GM12878 (cell line): ENCODE data around the gene IL1B. TPM values are rescaled to one million over a fixed set of nuclear protein-coding genes. Genes with fewer than 3 reads are reported as not detected.

Experiments
- ATF7 ChIP-seq: fragments of 450-650 bp; IDR thresholded peaks from 2 replicates; pipeline ENCODE4 v1.6.1; 2016; ENCODE audit warnings: low read depth, mild to moderate bottlenecking
- DPF2 ChIP-seq: fragments of 450-650 bp; IDR thresholded peaks from 2 replicates; pipeline ENCODE4 v1.6.1; 2017; ENCODE audit warnings: mild to moderate bottlenecking
- ETV6 ChIP-seq, 2 experiments: fragments of 450-650 bp in 1 of 2; IDR thresholded peaks in 1 of 2; conservative IDR thresholded peaks in 1 of 2; 2 replicates each; pipeline ENCODE4 v1.6.1; 2014; ENCODE audit warnings: antibody characterized with exemption in 1 of 2, borderline replicate concordance in 1 of 2, low read depth in 1 of 2, mild to moderate bottlenecking in 1 of 2, moderate library complexity in 1 of 2
- EZH2 ChIP-seq: IDR thresholded peaks from 2 replicates; pipeline ENCODE4 v1.6.1; 2012; ENCODE audit warnings: low read depth, mild to moderate bottlenecking, control low read depth, inconsistent platforms, low read length, borderline replicate concordance; ENCODE audit not compliant: control insufficient read depth
- FOS ChIP-seq: IDR thresholded peaks from 3 replicates; pipeline ENCODE4 v1.6.1; 2011; ENCODE audit warnings: borderline replicate concordance; ENCODE audit not compliant: insufficient read length; ENCODE audit errors: extremely low read depth
- FOXK2 ChIP-seq: fragments of 450-650 bp; IDR thresholded peaks from 2 replicates; pipeline ENCODE4 v1.6.1; 2017; ENCODE audit warnings: mild to moderate bottlenecking, moderate library complexity
- HDGF ChIP-seq: fragments of 450-650 bp; IDR thresholded peaks from 2 replicates; pipeline ENCODE4 v1.6.1; 2016; ENCODE audit warnings: antibody characterized with exemption
- IRF4 ChIP-seq: IDR thresholded peaks from 2 replicates; pipeline ENCODE4 v1.6.1; 2011; ENCODE audit warnings: low read depth, low read length
- NFIC ChIP-seq: IDR thresholded peaks from 2 replicates; pipeline ENCODE4 v1.6.1; 2012; ENCODE audit warnings: low read depth, mild to moderate bottlenecking, inconsistent platforms, low read length, moderate library complexity
- NFXL1 ChIP-seq: fragments of 450-650 bp; IDR thresholded peaks from 2 replicates; pipeline ENCODE4 v1.6.1; 2017; ENCODE audit warnings: antibody characterized with exemption, mild to moderate bottlenecking, borderline replicate concordance
- NR2F1 ChIP-seq: fragments of 450-650 bp; conservative IDR thresholded peaks from 2 replicates; pipeline ENCODE4 v1.6.1; 2017; ENCODE audit warnings: mild to moderate bottlenecking
- PAX8 ChIP-seq: fragments of 450-650 bp; IDR thresholded peaks from 2 replicates; pipeline ENCODE4 v1.6.1; 2017; ENCODE audit warnings: mild to moderate bottlenecking, moderate library complexity
- PKNOX1 ChIP-seq: fragments of 450-650 bp; IDR thresholded peaks from 2 replicates; pipeline ENCODE4 v1.6.1; 2016; ENCODE audit warnings: mild to moderate bottlenecking
- PML ChIP-seq: IDR thresholded peaks from 2 replicates; pipeline ENCODE4 v1.6.1; 2012; ENCODE audit warnings: low read length, inconsistent platforms
- RCOR1 ChIP-seq: conservative IDR thresholded peaks from 2 replicates; pipeline ENCODE4 v1.6.1; 2012; ENCODE audit warnings: low read depth, low read length, improper control_type of control experiment
- SP1 ChIP-seq: IDR thresholded peaks from one replicate; pipeline ENCODE4 v1.6.1; 2011; ENCODE audit warnings: low read depth, low read length
- SPI1 ChIP-seq: IDR thresholded peaks from 2 replicates; pipeline ENCODE4 v1.6.1; 2011; ENCODE audit warnings: low read depth, mild to moderate bottlenecking, low read length, moderate library complexity, borderline replicate concordance; ENCODE audit not compliant: insufficient read depth
- SRF ChIP-seq, 2 experiments: IDR thresholded peaks; 2 replicates each; pipeline ENCODE4 v1.6.1; 2011; ENCODE audit warnings: low read depth in 2 of 2, low read length in 2 of 2, mild to moderate bottlenecking in 1 of 2, moderate library complexity in 1 of 2
- TAF1 ChIP-seq: IDR thresholded peaks from 2 replicates; pipeline ENCODE4 v1.6.1; 2011; ENCODE audit warnings: mild to moderate bottlenecking, low read depth, low read length, borderline replicate concordance
- TCF7 ChIP-seq: IDR thresholded peaks from 2 replicates; pipeline ENCODE4 v1.6.1; 2014; ENCODE audit warnings: antibody characterized with exemption, borderline replicate concordance
- YY1 ChIP-seq: IDR thresholded peaks from 2 replicates; pipeline ENCODE4 v1.6.1; 2011; ENCODE audit warnings: low read depth, mild to moderate bottlenecking, low read length
- ZNF384 ChIP-seq: IDR thresholded peaks from 2 replicates; pipeline ENCODE4 v1.6.1; 2012; ENCODE audit warnings: low read depth, mild to moderate bottlenecking, low read length, improper control_type of control experiment, borderline replicate concordance
- polyA plus RNA-seq, 11 experiments: library from polyadenylated mRNA; depleted of rRNA in 4 of 11; unstranded in 6 of 11; stranded (reverse) in 5 of 11; fragments of >200 nt; fragmentation: Nextera tagmentation in 4 of 11; fragmentation: Illumina TruSeq in 1 of 11; extraction: Ambion mirVana in 4 of 11; extraction: Trizol in 1 of 11; gene quantifications; 1 replicate in 1 of 11; 2 replicates in 10 of 11; pipeline versions ENCODE4 v1.2.1 to v1.2.3, GENCODE V29; 2011 to 2016; ENCODE audit warnings: inconsistent platforms in 2 of 11, missing spikeins in 2 of 11, low read depth in 1 of 11
- total RNA-seq, 4 experiments: library from RNA; depleted of rRNA in 3 of 4; stranded (reverse); fragments of >200 nt in 3 of 4; fragmentation: Illumina TruSeq in 1 of 4; extraction: Trizol in 1 of 4; gene quantifications; 2 replicates each; pipeline versions ENCODE4 v1.2.1 to v1.2.3, GENCODE V29; 2013 to 2021
- TF ChIP-seq, protein P1 (sequence below): fragments of 450-650 bp; IDR thresholded peaks from 2 replicates; pipeline ENCODE4 v1.6.1; 2017; ENCODE audit warnings: antibody characterized with exemption, mild to moderate bottlenecking, moderate library complexity
- TF ChIP-seq, protein P2 (sequence below): fragments of 450-650 bp; IDR thresholded peaks from 2 replicates; pipeline ENCODE4 v1.6.1; 2017; ENCODE audit warnings: mild to moderate bottlenecking, moderate library complexity

The IL1B gene
- total and polyA plus RNA-seq, 10 of the 15 experiments (the other 5 are each of a cell fraction or from before 2014, with no cell fraction given), result 0.20 to 1.6 (median 0.84) TPM

- TF ChIP-seq, protein P1, sequence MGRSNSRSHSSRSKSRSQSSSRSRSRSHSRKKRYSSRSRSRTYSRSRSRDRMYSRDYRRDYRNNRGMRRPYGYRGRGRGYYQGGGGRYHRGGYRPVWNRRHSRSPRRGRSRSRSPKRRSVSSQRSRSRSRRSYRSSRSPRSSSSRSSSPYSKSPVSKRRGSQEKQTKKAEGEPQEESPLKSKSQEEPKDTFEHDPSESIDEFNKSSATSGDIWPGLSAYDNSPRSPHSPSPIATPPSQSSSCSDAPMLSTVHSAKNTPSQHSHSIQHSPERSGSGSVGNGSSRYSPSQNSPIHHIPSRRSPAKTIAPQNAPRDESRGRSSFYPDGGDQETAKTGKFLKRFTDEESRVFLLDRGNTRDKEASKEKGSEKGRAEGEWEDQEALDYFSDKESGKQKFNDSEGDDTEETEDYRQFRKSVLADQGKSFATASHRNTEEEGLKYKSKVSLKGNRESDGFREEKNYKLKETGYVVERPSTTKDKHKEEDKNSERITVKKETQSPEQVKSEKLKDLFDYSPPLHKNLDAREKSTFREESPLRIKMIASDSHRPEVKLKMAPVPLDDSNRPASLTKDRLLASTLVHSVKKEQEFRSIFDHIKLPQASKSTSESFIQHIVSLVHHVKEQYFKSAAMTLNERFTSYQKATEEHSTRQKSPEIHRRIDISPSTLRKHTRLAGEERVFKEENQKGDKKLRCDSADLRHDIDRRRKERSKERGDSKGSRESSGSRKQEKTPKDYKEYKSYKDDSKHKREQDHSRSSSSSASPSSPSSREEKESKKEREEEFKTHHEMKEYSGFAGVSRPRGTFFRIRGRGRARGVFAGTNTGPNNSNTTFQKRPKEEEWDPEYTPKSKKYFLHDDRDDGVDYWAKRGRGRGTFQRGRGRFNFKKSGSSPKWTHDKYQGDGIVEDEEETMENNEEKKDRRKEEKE, result no peak
- TF ChIP-seq, protein P2, sequence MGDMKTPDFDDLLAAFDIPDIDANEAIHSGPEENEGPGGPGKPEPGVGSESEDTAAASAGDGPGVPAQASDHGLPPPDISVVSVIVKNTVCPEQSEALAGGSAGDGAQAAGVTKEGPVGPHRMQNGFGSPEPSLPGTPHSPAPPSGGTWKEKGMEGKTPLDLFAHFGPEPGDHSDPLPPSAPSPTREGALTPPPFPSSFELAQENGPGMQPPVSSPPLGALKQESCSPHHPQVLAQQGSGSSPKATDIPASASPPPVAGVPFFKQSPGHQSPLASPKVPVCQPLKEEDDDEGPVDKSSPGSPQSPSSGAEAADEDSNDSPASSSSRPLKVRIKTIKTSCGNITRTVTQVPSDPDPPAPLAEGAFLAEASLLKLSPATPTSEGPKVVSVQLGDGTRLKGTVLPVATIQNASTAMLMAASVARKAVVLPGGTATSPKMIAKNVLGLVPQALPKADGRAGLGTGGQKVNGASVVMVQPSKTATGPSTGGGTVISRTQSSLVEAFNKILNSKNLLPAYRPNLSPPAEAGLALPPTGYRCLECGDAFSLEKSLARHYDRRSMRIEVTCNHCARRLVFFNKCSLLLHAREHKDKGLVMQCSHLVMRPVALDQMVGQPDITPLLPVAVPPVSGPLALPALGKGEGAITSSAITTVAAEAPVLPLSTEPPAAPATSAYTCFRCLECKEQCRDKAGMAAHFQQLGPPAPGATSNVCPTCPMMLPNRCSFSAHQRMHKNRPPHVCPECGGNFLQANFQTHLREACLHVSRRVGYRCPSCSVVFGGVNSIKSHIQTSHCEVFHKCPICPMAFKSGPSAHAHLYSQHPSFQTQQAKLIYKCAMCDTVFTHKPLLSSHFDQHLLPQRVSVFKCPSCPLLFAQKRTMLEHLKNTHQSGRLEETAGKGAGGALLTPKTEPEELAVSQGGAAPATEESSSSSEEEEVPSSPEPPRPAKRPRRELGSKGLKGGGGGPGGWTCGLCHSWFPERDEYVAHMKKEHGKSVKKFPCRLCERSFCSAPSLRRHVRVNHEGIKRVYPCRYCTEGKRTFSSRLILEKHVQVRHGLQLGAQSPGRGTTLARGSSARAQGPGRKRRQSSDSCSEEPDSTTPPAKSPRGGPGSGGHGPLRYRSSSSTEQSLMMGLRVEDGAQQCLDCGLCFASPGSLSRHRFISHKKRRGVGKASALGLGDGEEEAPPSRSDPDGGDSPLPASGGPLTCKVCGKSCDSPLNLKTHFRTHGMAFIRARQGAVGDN, result peak; percentile 19; the same call in 1 of the 2 replicates
- peak; percentile 82 for TF ChIP-seq IRF4
- peak; percentile 12; the same call in 1 of the 2 replicates for TF ChIP-seq ATF7
- TF ChIP-seq TAF1, result no peak
- no peak for TF ChIP-seq SP1
- TF ChIP-seq HDGF, result no peak
- 0 out of 2 replicates have a peak, but pooled peaks have one; percentile 39 for TF ChIP-seq YY1
- TF ChIP-seq FOXK2, result no peak
- no peak for TF ChIP-seq ZNF384
- no peak for TF ChIP-seq TCF7
- 0 out of 2 replicates have a peak, but pooled peaks have one; percentile 0 for TF ChIP-seq NR2F1
- TF ChIP-seq EZH2, result no peak
- no peak for TF ChIP-seq PML
- no peak for TF ChIP-seq PKNOX1
- TF ChIP-seq NFIC, result peak; percentile 79; the same call in 1 of the 2 replicates
- peak; percentile 53 for TF ChIP-seq SPI1
- TF ChIP-seq DPF2, result peak; percentile 86
- TF ChIP-seq PAX8, result no peak
- TF ChIP-seq FOS, result no peak
- no peak for TF ChIP-seq RCOR1
- TF ChIP-seq SRF (IDR thresholded peaks at IDR 0.05; ENCODE audit: low read depth in 2 of 2, low read length in 2 of 2), result no peak
- TF ChIP-seq ETV6 (conservative IDR thresholded peaks at IDR 0.05 in 1 of 2, IDR thresholded peaks at IDR 0.05 in 1 of 2; ENCODE audit: borderline replicate concordance in 1 of 2, low read depth in 1 of 2), result peak in 1 of 2 experiments; percentile 63; a peak in 1 of 4 replicates
- no peak for TF ChIP-seq NFXL1
These were observed 44.8 kb upstream of the IL1B start (continued) for GRCh38 chr2:112881217-112881985.
